Mesenteric fat pad (tissue), 1 donor: ENCODE results near the gene SLC6A3. TPM values are rescaled to one million over a fixed set of nuclear protein-coding genes. Genes with fewer than 3 reads are reported as not detected.

Experiments
- DNase-seq: peaks from one replicate; pipeline ENCODE4 v3.0.0-alpha.2; 2020; ENCODE audit warnings: low spot score
- long read RNA-seq: library from polyadenylated mRNA; unstranded; transcript quantifications from one replicate; pipeline ENCODE4 v2.0.0, GENCODE V29; 2020
- total RNA-seq: library from RNA; stranded (reverse); fragmentation: NEBNext Ultra II Directional; extraction: Animal tissue kit (Norgen Biotek cat#: 25700); gene quantifications from one replicate; pipeline ENCODE4 v1.2.1, GENCODE V29; 2021
- donor health status: DM: yes; HTN: yes; CAD: no.

The SLC6A3 gene
- total RNA-seq = not detected
- long read RNA-seq = 0 reads

- DNase-seq = peak; percentile 85
Observed at GRCh38 chr5:1445313-1445688, at the start of gene SLC6A3. Gene SLC6A3, minus strand, starts transcription at chr5:1445440. Its CDS starts 2,243 bp downstream, at chr5:1443197.

GRCh38 chr5:1493941-1494340, 48.7 kb upstream of the SLC6A3 start:
- no peak for DNase-seq

- DNase-seq = no peak
Observed at GRCh38 chr5:1493413-1493812, 48.2 kb upstream of the SLC6A3 start.

- no peak for DNase-seq
Observed at GRCh38 chr5:1492757-1493156, 47.5 kb upstream of the SLC6A3 start.

GRCh38 chr5:1490376-1490775, 45.1 kb upstream of the SLC6A3 start:
- no peak for DNase-seq

- DNase-seq = no peak
Observed at GRCh38 chr5:1489754-1490153, 44.5 kb upstream of the SLC6A3 start.

- no peak for DNase-seq
Observed at GRCh38 chr5:1488882-1489680, 43.8 kb upstream of the SLC6A3 start.

- no peak for DNase-seq
Observed at GRCh38 chr5:1487079-1487764, 42.0 kb upstream of the SLC6A3 start.

- DNase-seq = no peak
Observed at GRCh38 chr5:1486271-1486670, 41.0 kb upstream of the SLC6A3 start.

GRCh38 chr5:1485579-1486118, 40.4 kb upstream of the SLC6A3 start:
- no peak for DNase-seq

GRCh38 chr5:1484730-1485578, 39.7 kb upstream of the SLC6A3 start:
- no peak for DNase-seq

- DNase-seq = no peak
Observed at GRCh38 chr5:1483856-1484729, 38.9 kb upstream of the SLC6A3 start.

- no peak for DNase-seq
Observed at GRCh38 chr5:1483064-1483463, 37.8 kb upstream of the SLC6A3 start.

- DNase-seq = no peak
Observed at GRCh38 chr5:1481959-1482331, 36.7 kb upstream of the SLC6A3 start.

- DNase-seq = no peak
Observed at GRCh38 chr5:1481266-1481958, 36.2 kb upstream of the SLC6A3 start.

- no peak for DNase-seq
Observed at GRCh38 chr5:1480806-1481205, 35.6 kb upstream of the SLC6A3 start.

- no peak for DNase-seq
Observed at GRCh38 chr5:1480217-1480616, 35.0 kb upstream of the SLC6A3 start.

- no peak for DNase-seq
Observed at GRCh38 chr5:1479581-1480188, 34.4 kb upstream of the SLC6A3 start.

- no peak for DNase-seq
Observed at GRCh38 chr5:1479066-1479465, 33.8 kb upstream of the SLC6A3 start.
